SK-N-SH treated with all-trans-retinoic acid at 6 μM for 48 hours (cell line): ENCODE results near the gene EPB41L2.
"Not testable (repeated sequence)": the region's sequence is repeated elsewhere in the genome, so short reads cannot be mapped to it uniquely, and the experiment has no call there.

ENCODE experiments used
- ARNTL ChIP-seq: fragments of 450-650 bp; formaldehyde crosslinking; IDR thresholded peaks from 2 replicates; pipeline ENCODE4 v1.5.0; 2020; ENCODE audit warnings: low read depth, mild to moderate bottlenecking, moderate library complexity, borderline replicate concordance
- GLIS3 ChIP-seq: fragments of 250-450 bp; sonication (Bioruptor Pico); IDR thresholded peaks from 2 replicates; pipeline ENCODE4 v1.5.0; 2020; ENCODE audit warnings: mild to moderate bottlenecking, moderate library complexity
- ISL1 ChIP-seq: fragments of 250-450 bp; sonication (Bioruptor Pico); IDR thresholded peaks from 2 replicates; pipeline ENCODE4 v2.1.2; 2022; ENCODE audit warnings: mild to moderate bottlenecking, moderate library complexity
- RARB ChIP-seq: fragments of 250-450 bp; sonication (Bioruptor Pico); IDR thresholded peaks from 2 replicates; pipeline ENCODE4 v1.8.0; 2021; ENCODE audit warnings: mild to moderate bottlenecking, moderate library complexity
- TOX ChIP-seq: fragments of 250-450 bp; sonication (Bioruptor Pico); IDR thresholded peaks from 2 replicates; pipeline ENCODE4 v1.8.0; 2021; ENCODE audit warnings: mild to moderate bottlenecking, moderate library complexity, borderline replicate concordance
- ZFP30 ChIP-seq: fragments of 450-650 bp; formaldehyde crosslinking; IDR thresholded peaks from 2 replicates; pipeline ENCODE4 v1.5.0; 2022; ENCODE audit warnings: mild to moderate bottlenecking, moderate library complexity
- ZNF8 ChIP-seq: fragments of 450-650 bp; formaldehyde crosslinking; IDR thresholded peaks from 2 replicates; pipeline ENCODE4 v1.5.0; 2020; ENCODE audit warnings: mild to moderate bottlenecking, moderate library complexity

DNA sequence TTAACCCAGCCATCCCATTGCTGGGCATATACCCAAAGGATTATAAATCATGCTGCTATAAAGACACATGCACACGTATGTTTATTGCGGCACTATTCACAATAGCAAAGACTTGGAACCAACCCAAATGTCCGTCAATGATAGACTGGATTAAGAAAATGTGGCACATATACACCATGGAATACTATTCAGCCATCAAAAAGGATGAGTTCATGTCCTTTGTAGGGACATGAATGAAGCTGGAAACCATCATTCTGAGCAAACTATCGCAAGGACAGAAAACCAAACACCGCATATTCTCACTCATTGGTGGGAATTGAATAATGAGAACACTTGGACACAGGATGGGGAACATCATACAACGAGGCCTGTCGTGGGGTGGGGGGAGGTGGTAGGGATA is 28.9 kb upstream of the EPB41L2 start:
- not testable (repeated sequence) for TF ChIP-seq ISL1 (CRISPR knock-in tag); GLIS3 (CRISPR knock-in tag); ZNF8 (CRISPR knock-in tag); ZFP30; ARNTL (CRISPR knock-in tag); TOX (CRISPR knock-in tag); RARB (CRISPR knock-in tag)
